ENCODE measurements around the gene STPG2.

- TF ChIP-seq, protein P1, sequence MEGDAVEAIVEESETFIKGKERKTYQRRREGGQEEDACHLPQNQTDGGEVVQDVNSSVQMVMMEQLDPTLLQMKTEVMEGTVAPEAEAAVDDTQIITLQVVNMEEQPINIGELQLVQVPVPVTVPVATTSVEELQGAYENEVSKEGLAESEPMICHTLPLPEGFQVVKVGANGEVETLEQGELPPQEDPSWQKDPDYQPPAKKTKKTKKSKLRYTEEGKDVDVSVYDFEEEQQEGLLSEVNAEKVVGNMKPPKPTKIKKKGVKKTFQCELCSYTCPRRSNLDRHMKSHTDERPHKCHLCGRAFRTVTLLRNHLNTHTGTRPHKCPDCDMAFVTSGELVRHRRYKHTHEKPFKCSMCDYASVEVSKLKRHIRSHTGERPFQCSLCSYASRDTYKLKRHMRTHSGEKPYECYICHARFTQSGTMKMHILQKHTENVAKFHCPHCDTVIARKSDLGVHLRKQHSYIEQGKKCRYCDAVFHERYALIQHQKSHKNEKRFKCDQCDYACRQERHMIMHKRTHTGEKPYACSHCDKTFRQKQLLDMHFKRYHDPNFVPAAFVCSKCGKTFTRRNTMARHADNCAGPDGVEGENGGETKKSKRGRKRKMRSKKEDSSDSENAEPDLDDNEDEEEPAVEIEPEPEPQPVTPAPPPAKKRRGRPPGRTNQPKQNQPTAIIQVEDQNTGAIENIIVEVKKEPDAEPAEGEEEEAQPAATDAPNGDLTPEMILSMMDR (IDR thresholded peaks at IDR 0.05) = no peak
- no peak for TF ChIP-seq POLR2A (IDR thresholded peaks at IDR 0.05)
Observed at GRCh38 chr4:97646997-97647396, 496.3 kb downstream of the STPG2 start.
